SJCRH30 (cell line): ENCODE measurements around the gene ABCA2. TPM values are rescaled to one million over a fixed set of nuclear protein-coding genes. Genes with fewer than 3 reads are reported as not detected.

ENCODE experiments used
- DNase-seq, 2 experiments: peaks; one replicate each; pipeline ENCODE4 v3.0.0-alpha.2; 2015 to 2020
- H3K27ac ChIP-seq: fragments of 250-450 bp; sonication (Bioruptor Pico); 2 replicates; pipeline ENCODE4 v1.5.1; 2020; ENCODE audit warnings: mild to moderate bottlenecking, moderate library complexity
- H3K27me3 ChIP-seq: fragments of 250-450 bp; sonication (Bioruptor Pico); 2 replicates; pipeline ENCODE4 v1.5.1; 2020; ENCODE audit warnings: mild to moderate bottlenecking, moderate library complexity
- H3K36me3 ChIP-seq: fragments of 250-450 bp; sonication (Bioruptor Pico); 2 replicates; pipeline ENCODE4 v1.5.1; 2020; ENCODE audit warnings: mild to moderate bottlenecking, moderate library complexity
- H3K4me1 ChIP-seq: fragments of 250-450 bp; sonication (Bioruptor Pico); 2 replicates; pipeline ENCODE4 v1.5.1; 2020; ENCODE audit warnings: mild to moderate bottlenecking, moderate library complexity
- H3K4me3 ChIP-seq: fragments of 250-450 bp; sonication (Bioruptor Pico); 2 replicates; pipeline ENCODE4 v1.5.1; 2020; ENCODE audit warnings: mild to moderate bottlenecking, moderate library complexity
- H3K9me3 ChIP-seq: fragments of 250-450 bp; sonication (Bioruptor Pico); replicated peaks from 2 replicates; pipeline ENCODE4 v1.5.1; 2020; ENCODE audit warnings: mild to moderate bottlenecking, moderate library complexity
- total RNA-seq: library from RNA; depleted of rRNA; stranded (reverse); fragments of >200 nt; shearing (Covaris generic); gene quantifications from 2 replicates; pipeline ENCODE4 v1.2.3, GENCODE V29; 2014

ABCA2 gene
- total RNA-seq, 1 experiment from 2014 or later: 4.0 TPM

DNA sequence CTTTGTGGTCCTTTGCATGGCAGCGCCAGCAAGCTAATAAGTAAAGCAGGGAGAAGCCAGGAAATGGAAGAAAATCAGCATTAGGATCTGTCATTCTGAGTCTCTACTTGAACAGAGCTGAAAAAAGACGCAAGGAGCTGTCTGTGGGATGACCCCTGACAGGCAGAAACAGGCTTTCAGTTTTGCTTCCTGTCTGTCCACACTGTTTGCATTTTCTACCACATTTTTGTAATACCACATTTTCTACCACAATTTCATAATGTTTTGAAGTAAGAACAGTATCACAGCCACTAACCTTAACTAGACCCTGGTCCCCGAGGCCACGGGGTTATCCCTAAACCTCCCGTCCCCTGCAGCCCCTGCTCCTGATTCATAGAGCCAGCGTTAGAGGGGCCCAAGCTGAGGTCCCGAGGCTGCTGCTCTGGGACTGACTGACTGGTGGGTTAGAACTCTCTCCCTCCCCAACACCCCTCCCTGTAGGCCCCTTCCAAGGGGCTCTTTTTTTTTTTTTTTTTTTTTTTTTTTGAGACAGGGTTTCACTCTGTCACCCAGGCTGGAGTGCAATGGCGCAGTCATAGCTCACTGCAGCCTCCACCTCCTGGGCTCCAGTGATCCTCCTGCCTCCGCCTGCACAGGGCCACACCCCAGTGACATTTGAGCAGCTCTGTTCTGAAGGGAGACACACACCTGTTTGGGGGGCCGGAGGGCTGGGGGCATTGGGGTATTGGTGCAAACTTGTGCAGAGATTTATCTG, 27.7 kb downstream of the ABCA2 start:
- peak in 1 of 2 experiments; percentile 26 for DNase-seq
- H3K4me3 ChIP-seq: no peak overlapping the region

DNA sequence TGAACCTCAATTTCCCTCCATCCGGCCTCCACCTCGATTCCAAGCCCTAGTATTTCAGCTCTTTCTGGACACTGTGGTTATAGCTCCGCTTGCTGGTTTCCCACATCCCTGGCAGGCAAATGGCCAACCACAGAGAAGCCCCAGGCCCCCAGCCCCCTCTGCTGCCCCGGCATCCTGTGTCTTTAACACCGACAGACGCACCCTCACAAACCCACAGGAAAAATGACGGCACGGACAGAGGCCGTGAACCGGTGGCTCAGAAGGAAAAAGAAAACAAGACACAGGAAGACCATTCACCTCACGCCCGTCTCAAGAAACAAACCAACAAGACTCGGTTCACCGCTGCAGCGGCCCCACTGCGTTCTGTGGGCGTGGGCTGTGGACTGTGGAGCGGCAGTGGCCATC, 30.2 kb downstream of the ABCA2 start:
- Histone ChIP-seq H3K4me3 (no peak overlapping the region), H3K4me1 (peaks cover 18% of the 10 kb centered on the region; the same call in 1 of the 2 replicates), H3K9me3 (no peaks in the 10 kb centered on the region), H3K27ac (no peak overlapping the region), H3K36me3 (peaks cover 3% of the 10 kb centered on the region; the same call in 1 of the 2 replicates), H3K27me3 (no peaks in the 10 kb centered on the region)
- no peak for DNase-seq

More for the DNA sequence above, 27.7 kb downstream of the ABCA2 start:
- Histone ChIP-seq H3K4me1 (peaks cover 18% of the 10 kb centered on the region; the same call in 1 of the 2 replicates), H3K27me3 (no peaks in the 10 kb centered on the region), H3K36me3 (no peaks in the 10 kb centered on the region), H3K9me3 (peaks cover 5% of the 10 kb centered on the region; the same call in 1 of the 2 replicates), H3K27ac (no peak overlapping the region)

DNA sequence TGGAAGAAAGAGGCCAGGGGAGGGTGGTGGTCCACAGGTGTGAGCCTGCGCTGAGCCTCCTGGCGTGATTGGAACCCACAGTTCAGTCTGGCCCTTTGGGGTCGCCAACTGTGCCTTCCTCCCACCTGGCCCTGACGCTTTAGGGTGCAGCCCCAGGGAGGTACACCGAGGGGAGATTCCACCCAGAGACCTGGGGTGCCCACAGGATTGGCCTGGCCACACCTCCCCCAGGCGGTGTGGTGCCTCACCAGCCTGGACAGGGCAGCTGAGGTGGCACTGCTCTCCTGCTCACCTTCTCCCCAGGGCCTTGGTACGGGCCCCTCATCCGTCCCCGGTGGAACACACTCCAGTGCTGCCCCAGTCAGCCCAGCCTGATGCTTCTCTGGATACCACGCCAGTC, 30.7 kb downstream of the ABCA2 start:
- H3K36me3 ChIP-seq: peaks cover 3% of the 10 kb centered on the region; the same call in 1 of the 2 replicates
- H3K27ac ChIP-seq: no peak overlapping the region
- H3K27me3 ChIP-seq: no peaks in the 10 kb centered on the region
- DNase-seq: no peak
- peaks cover 18% of the 10 kb centered on the region; the same call in 1 of the 2 replicates for H3K4me1 ChIP-seq
- H3K4me3 ChIP-seq: no peak overlapping the region
- H3K9me3 ChIP-seq: no peaks in the 10 kb centered on the region

DNA sequence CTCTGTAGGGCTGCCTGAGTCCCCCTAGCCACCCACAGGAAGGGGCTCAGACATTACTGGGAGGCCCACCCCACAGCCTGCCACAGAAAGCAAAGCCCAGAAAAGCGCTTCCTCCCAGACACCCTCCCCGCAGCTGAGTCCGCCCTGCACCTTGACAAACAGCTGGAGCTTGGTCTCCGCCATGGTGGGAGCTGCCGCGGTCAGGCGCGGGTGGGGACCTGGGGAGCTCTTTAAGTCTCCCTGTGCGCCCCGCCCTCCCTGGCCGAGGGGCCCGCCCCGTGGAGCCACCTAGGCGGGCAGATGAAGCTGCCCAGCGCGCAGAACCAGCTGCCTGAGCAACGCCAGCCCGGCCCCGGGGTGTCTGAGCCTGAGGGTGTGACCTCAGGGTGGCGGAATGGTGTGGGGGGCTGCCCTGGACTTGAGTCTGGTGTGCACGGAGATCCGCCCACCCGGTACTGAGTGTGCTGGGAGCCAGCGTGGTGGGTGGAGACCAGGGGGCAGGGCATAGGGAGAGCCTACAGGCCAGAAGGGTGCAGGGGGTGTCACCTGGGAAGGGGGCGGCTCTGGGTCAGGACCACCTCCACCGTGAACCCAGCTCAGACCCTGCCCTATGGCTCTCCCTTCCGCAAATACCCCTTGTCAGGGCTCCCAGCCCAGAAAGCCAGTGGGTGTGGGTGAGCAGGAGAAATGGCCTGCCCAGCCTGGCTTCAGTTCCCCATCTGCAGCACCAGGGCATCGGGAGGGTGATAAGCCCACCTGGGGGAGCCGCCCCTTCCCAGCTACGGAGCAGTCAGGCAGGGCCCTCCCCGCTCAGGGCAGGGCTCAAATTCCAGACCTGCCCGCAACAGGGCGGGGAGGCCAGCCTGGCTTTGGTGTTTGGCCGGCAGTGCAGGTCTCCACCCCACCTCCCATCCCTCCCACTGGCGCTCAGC, 31.4 kb downstream of the ABCA2 start, which contains the start of gene CLIC3:
TSS of gene CLIC3 (minus strand) at position 208 of the 932 bp plus-strand sequence. CDS start at position 183, 25 bp downstream.
- Histone ChIP-seq H3K36me3 (peaks cover 3% of the 10 kb centered on the region; the same call in 1 of the 2 replicates), H3K4me3 (no peak within 1 kb of the TSS), H3K27me3 (no peaks in the 10 kb centered on the region), H3K27ac (no peak within 1 kb of the TSS), H3K9me3 (no peaks in the 10 kb centered on the region), H3K4me1 (peaks cover 18% of the 10 kb centered on the region; the same call in 1 of the 2 replicates)
- peak; percentile 62 to 65 for DNase-seq

DNA sequence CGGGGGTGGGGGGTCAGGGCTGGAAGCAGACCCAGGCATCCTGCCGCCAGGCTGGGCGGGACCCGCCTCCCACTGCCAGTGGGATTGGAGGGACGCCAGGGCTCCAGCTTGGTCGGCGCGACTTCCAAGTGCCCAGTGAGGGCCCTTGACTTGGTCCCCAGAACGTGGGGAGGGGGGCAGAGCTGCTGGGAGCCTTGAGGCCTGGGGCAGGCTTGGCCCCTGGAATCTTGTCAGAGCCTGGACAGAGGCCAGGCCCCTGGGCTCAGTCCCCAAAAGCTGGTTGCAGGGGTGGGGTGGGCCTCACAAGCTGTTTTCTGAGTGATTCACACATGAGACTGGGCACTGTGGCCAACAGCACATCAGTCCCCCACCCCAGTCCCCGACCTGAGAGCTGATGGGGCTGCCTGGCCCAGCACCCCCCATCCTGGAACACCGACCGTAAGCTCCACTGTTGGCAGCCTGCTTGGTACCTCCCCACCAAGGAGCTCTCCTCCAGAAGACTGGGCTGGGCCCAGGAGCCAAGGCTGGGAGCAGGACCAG, 32.2 kb downstream of the ABCA2 start:
- Histone ChIP-seq H3K9me3 (no peaks in the 10 kb centered on the region; the same call in 1 of the 2 replicates), H3K27me3 (no peaks in the 10 kb centered on the region), H3K27ac (no peak overlapping the region), H3K4me3 (no peak overlapping the region), H3K4me1 (peaks cover 18% of the 10 kb centered on the region; the same call in 1 of the 2 replicates), H3K36me3 (peaks cover 3% of the 10 kb centered on the region; the same call in 1 of the 2 replicates)
- peak in 1 of 2 experiments; percentile 24 for DNase-seq

DNA sequence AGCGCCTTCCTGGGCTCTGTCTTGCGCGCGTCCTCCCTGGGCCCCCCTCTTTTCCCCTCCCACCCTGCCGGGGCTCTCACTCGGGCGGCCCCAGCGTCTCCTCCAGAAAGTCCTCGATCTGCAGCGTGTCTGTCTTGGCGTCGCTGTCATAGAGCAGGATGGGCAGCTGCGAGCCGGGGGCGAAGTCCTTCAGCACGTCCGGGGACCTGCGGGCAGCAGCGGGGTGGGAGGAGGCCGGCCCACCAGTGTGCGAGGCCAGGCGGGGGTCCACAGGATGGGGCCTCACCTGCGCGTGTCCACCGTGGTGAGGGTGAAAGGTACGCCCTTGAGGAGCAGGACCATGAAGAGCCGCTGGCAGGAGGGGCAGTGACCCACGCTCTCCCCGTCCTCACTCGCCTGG, 32.7 kb downstream of the ABCA2 start:
- H3K36me3 ChIP-seq: peaks cover 3% of the 10 kb centered on the region; the same call in 1 of the 2 replicates
- no peak overlapping the region for H3K4me3 ChIP-seq
- H3K4me1 ChIP-seq: peaks cover 17% of the 10 kb centered on the region; the same call in 1 of the 2 replicates
- H3K9me3 ChIP-seq: peaks cover 4% of the 10 kb centered on the region; the same call in 1 of the 2 replicates
- peaks cover 3% of the 10 kb centered on the region; the same call in 1 of the 2 replicates for H3K27me3 ChIP-seq
- no peak overlapping the region for H3K27ac ChIP-seq
- DNase-seq: no peak

DNA sequence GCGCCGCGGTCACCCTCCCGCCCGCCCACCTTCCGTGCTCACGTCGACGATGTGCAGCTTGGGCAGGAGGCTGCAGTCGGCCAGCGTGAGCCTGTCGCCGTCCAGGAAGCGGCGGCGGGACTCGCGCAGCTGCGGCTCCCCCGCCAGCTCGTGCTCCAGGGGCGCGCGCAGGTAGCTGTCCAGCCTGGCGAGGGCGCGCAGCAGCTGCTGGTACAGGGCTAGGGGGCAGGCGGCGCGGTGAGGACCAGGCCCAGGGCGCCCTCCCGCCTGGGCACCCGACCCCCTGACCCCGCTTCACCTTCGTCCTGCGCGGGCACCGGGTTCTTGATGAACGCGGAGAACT, 33.2 kb downstream of the ABCA2 start:
- H3K4me3 ChIP-seq: no peak overlapping the region
- peaks cover 7% of the 10 kb centered on the region; the same call in 1 of the 2 replicates for H3K27me3 ChIP-seq
- H3K9me3 ChIP-seq: peaks cover 4% of the 10 kb centered on the region; the same call in 1 of the 2 replicates
- DNase-seq: no peak
- H3K27ac ChIP-seq: no peak overlapping the region
- H3K4me1 ChIP-seq: peaks cover 13% of the 10 kb centered on the region; the same call in 1 of the 2 replicates
- H3K36me3 ChIP-seq: peaks cover 3% of the 10 kb centered on the region; the same call in 1 of the 2 replicates

DNA sequence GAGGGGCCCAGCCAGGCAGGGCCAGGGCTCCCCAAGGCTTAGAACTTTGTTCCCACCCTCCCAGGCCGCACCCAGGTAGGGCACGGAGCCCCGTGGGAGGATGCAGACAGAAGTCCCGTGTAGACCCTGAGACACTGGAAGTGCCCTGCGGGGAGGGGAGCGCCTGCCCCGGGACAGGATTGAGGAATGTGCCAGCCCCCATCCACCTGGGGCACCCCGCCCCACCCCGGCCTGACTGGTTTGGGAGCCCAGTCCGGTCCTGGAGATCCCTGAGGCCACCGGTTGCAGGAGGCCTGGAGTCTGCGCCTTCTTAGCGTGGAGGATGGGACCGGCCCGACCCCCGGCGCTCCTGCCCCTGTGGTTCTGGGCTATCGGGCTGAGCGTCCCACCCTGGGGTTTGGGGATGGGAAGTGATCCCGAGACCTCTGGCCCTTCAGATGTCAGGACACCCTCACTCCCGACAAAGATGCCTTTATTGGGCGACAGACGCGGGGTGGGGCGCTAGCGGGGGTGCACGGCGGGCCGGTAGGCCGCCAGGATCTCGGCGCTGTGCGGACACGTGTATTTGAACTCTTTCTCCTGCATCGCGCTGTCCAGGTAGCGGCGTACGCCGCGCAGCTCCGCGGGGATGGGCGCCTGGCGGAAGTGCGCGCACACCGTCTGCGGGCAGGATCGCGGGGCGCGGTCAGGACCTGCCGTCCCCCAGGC, 33.7 kb downstream of the ABCA2 start:
- Histone ChIP-seq H3K4me1 (peaks cover 13% of the 10 kb centered on the region; the same call in 1 of the 2 replicates), H3K27me3 (peaks cover 7% of the 10 kb centered on the region; the same call in 1 of the 2 replicates)

DNA sequence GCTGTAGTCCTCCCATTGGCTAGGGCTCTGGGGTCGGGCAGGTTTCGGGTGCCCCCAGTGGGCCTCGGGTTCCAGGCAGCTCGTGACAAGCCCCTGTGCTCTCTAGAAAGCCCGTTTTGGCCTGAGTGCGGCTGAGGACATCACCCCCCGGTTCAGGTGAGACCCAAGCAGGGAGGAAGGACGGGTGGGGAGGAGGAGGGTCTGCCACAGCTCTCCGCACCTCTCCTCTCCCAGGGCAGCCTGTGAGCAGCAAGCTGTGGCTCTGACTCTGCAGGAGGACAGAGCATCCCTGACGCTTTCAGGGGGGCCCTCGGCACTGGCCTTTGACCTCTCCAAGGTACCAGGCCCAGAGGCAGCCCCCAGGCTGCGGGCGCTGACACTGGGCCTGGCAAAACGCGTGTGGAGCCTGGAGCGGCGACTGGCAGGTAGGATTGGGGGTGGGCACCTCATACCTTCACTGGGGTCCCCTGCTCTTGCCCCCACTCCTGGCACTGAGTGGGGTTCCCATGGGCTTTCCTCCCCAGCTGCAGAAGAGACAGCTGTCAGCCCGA, 35.1 kb downstream of the ABCA2 start:
- no peak overlapping the region for H3K27ac ChIP-seq
- H3K27me3 ChIP-seq: peaks cover 15% of the 10 kb centered on the region; the same call in 1 of the 2 replicates
- H3K36me3 ChIP-seq: peaks cover 3% of the 10 kb centered on the region; the same call in 1 of the 2 replicates
- H3K4me1 ChIP-seq: peaks cover 13% of the 10 kb centered on the region; the same call in 1 of the 2 replicates
- DNase-seq: no peak
- H3K9me3 ChIP-seq: peaks cover 4% of the 10 kb centered on the region; the same call in 1 of the 2 replicates
- H3K4me3 ChIP-seq: peak overlapping the region; percentile 72

More for the DNA sequence above, 33.7 kb downstream of the ABCA2 start:
- Histone ChIP-seq H3K27ac (no peak overlapping the region), H3K36me3 (peaks cover 3% of the 10 kb centered on the region; the same call in 1 of the 2 replicates), H3K4me3 (no peak overlapping the region), H3K9me3 (peaks cover 4% of the 10 kb centered on the region; the same call in 1 of the 2 replicates)
- no peak for DNase-seq

DNA sequence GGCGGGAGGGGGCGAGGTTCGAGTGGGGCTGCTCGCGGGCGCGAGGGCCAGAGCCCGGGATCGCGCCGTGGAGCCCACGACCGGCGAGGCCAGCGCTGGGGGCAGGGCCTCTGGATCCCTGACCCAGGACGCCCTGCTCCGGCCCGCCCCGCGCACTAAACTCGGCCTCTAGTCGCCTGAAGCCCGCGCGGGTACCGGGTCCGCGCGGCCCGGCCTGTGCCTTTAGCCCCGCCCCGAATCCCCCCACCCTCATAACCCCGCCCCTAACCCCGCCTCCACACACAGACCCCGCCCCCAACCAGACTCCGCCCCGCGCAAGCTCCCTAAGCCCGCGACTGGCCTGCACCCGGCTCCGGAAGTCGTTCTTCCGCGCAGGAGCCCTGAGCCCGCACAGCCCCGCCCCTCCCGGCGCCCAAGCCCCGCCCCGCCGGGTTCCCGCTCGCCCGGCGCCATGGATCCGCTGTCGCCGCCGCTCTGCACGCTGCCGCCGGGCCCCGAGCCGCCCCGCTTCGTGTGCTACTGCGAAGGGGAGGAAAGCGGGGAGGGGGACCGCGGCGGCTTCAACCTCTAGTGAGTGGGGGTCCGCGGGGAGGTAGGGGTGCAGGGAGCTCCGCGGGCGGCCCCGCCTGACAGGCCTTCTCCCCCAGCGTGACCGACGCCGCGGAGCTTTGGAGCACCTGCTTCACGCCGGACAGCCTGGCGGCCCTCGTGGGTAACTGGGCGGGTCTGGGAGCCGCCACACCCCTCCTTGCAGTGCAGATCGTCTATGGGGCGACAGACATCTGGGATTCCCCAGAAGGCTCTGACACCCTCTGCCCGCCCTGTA, 35.8 kb downstream of the ABCA2 start, which contains the start of gene PAXX:
TSS of gene PAXX (plus strand) at position 430 of the 826 bp plus-strand sequence. CDS start at position 452, 22 bp downstream.
- Histone ChIP-seq H3K27ac (peak within 1 kb of the TSS; percentile 65), H3K4me1 (peaks cover 13% of the 10 kb centered on the region; the same call in 1 of the 2 replicates), H3K36me3 (peaks cover 3% of the 10 kb centered on the region; the same call in 1 of the 2 replicates), H3K9me3 (peaks cover 4% of the 10 kb centered on the region; the same call in 1 of the 2 replicates), H3K4me3 (peak within 1 kb of the TSS; percentile 72), H3K27me3 (peaks cover 18% of the 10 kb centered on the region; the same call in 1 of the 2 replicates)
- DNase-seq: peak; percentile 92

DNA sequence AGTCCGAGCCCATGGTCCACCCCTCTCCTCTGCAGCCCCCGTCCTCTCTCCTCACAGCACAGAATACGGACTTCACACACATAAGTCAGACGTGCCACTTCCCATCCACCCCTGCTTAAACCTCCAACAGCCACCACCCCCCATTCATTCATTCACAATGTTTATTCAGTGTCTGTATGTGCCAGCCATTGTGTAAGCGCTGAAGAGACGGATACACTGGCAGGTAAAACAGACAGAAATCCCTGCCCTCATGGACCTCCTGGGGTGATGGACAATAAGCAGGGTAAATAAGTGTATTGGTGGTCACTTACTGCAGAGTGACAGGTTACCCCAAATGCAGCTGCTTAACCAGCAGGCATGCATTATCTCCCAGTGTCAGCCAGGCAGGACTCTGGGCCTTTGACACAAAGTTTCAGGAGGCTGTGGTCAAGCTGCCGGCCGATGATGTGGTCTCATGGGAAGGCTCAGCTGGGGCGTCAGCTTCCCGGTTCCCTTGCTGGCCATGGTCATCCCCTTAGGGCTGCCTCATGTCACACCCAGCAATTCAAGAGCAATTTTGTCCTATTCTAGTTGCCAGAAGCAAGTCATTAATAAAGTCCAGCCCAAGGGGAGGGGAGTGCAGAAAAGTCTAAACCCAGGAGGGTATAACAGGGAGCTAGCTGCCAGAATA, 37.7 kb downstream of the ABCA2 start:
- no peak overlapping the region for H3K27ac ChIP-seq
- H3K4me1 ChIP-seq: no peaks in the 10 kb centered on the region
- H3K27me3 ChIP-seq: peaks cover 18% of the 10 kb centered on the region; the same call in 1 of the 2 replicates
- DNase-seq: no peak
- H3K9me3 ChIP-seq: peaks cover 4% of the 10 kb centered on the region; the same call in 1 of the 2 replicates
- H3K36me3 ChIP-seq: peaks cover 3% of the 10 kb centered on the region; the same call in 1 of the 2 replicates
- no peak overlapping the region for H3K4me3 ChIP-seq

DNA sequence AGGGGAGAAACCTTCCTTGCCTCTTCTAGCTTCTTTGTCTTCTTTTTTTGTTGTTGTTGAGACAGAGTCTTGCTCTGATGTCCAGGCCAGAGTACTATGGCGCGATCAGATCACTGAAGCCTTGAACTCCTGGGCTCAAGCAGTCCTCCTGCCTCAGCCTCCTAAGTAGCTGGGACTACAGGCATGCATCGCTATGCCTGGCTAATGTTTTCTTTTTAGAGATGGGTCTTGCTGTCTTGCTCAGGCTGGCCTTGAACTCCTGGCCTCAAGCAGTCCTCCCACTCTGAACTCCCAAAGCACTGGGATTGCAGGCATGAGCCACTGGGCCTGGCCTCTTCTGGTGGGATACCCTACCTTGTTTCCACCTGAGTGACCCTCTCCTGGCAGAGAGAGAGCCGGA, 39.2 kb downstream of the ABCA2 start:
- Histone ChIP-seq H3K4me1 (no peaks in the 10 kb centered on the region), H3K9me3 (peaks cover 4% of the 10 kb centered on the region; the same call in 1 of the 2 replicates), H3K36me3 (peaks cover 3% of the 10 kb centered on the region; the same call in 1 of the 2 replicates), H3K4me3 (no peak overlapping the region), H3K27me3 (peaks cover 18% of the 10 kb centered on the region; the same call in 1 of the 2 replicates), H3K27ac (no peak overlapping the region)
- no peak for DNase-seq
